UCSD-AML1 (cell line): ENCODE data around the gene COPS7A.
"Not testable (repeated sequence)": the region's sequence is repeated elsewhere in the genome, so short reads cannot be mapped to it uniquely, and the experiment has no call there.

Experiments used
- DNase-seq: peaks from one replicate; lab custom pipeline; 2025; ENCODE audit not compliant: unreplicated experiment; lab: John Stamatoyannopoulos, UW

The COPS7A gene

DNA sequence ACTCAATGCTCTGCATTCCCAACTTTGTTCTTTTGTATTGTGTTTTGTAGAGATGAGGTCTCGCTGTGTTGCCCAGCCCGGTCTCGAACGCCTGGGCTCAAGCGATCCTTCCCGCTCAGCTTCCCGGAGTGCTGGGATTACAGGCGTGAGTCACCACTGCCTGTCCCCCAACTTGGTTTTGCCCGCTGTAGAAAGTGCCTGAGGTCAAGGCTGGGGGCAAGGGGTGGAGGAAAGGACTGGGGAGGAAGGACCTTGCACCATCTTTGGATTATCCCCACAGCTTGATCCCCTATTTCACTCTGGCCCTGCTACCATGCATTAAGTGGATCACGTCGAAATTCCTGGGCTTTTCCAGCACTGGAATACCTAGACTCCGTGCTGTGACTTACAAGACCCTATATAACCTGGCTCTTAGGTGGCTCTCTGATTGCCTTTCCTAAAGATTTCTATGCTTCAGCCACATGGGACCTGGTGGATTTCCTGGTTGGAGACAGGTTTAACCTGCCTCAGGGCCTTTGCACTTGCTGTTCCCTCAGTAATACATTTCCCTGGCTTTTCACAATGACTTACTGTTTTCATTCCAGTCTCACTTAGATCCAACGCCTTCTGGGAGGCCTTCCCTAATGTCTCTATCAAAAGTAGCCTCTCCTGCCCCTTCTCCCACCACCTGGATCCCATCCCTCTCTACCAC, 22.6 kb upstream of the COPS7A start:
- no peak for DNase-seq

DNA sequence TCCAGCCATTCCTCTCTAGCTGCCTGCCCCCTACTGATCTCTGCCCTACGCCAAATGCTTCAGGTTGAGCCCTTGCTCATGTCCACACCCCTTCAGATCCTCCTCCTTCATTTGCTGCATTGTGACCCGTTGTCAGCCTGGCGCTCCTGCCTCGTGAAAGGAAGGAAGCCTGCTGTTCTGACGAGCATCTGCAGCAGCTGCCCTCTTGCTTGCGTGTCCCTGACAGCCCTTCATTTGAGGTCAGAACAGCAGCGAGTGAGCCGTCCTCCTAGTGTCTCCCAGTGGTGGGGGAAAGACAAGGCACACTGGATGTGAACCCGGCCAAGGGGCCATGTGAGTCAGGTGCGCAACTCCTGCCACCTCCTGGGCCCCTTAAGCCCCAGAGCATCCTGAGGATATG, 20.2 kb upstream of the COPS7A start:
- DNase-seq, result peak; percentile 54

GRCh38 chr12:6708351-6708750, 15.5 kb upstream of the COPS7A start:
- not testable (repeated sequence) for DNase-seq

GRCh38 chr12:6708960-6709394, 14.9 kb upstream of the COPS7A start:
- no peak for DNase-seq

GRCh38 chr12:6716031-6716873, 7.6 kb upstream of the COPS7A start:
- DNase-seq, result not testable (repeated sequence)

DNA sequence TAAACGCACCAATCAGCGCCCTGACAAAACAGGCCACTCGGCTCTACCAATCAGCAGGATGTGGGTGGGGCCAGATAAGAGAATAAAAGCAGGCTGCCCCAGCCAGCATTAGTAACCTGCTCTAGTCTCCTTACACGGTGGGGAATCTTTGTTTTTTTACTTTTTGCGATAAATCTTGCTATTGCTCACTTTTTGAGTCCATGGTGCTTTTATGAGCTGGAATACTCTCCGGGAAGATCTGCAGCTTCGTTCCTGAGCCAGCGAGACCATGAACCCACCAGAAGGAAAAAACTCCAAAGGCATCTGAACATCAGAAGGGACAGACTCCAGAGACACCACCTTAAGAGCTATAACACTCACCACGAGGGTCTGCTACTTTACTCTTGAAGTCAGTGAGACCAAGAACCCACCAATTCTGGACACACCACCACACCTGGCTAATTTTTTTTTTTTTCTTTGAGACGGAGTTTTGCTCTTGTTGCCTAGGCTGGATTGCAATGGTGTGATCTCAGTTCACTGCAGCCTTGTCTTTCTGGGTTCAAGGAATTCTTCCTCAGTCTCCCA, 6.9 kb upstream of the COPS7A start:
- DNase-seq, result no peak

- no peak for DNase-seq
Measured at GRCh38 chr12:6722863-6723262, 983 bp upstream of the COPS7A start.

DNA sequence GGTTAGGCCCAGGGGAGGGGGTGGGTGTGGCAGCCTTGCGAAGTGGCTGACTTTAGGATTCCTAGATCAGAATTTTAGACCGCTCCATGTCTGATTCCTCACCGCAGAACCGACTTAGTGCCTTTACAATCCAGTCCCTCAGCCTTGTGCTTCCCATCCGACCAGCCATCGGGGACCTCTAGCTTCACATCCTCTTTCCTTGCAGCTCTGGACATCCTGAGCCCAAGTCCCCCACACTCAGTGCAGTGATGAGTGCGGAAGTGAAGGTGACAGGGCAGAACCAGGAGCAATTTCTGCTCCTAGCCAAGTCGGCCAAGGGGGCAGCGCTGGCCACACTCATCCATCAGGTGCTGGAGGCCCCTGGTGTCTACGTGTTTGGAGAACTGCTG, 557 bp downstream of the COPS7A start:
- DNase-seq, result peak; percentile 71

- DNase-seq, result no peak
Measured at GRCh38 chr12:6725350-6725749, 1.5 kb downstream of the COPS7A start.

GRCh38 chr12:6729186-6729585, 5.3 kb downstream of the COPS7A start:
- no peak for DNase-seq

DNA sequence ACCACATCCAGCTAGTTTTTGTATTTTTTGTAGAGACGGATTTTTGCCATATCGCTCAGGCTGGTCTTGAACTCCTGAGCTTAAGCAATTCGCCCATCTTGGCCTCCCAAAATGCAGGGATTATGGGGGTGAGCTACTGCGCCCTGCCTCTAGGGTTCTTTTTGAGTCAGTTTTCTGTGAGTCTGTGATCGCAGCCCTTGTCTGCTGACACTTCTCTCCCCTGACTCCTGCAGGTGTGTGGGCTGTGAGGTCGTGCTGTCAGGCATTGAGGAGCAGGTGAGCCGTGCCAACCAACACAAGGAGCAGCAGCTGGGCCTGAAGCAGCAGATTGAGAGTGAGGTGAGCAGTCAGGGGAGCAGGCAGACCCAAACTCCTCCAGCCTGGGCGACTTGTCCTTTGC, 6.3 kb downstream of the COPS7A start:
- DNase-seq, result no peak

- DNase-seq, result no peak
Measured at GRCh38 chr12:6734506-6735387, 10.9 kb downstream of the COPS7A start.

GRCh38 chr12:6735448-6736191, 11.8 kb downstream of the COPS7A start:
- peak; percentile 60 for DNase-seq

DNA sequence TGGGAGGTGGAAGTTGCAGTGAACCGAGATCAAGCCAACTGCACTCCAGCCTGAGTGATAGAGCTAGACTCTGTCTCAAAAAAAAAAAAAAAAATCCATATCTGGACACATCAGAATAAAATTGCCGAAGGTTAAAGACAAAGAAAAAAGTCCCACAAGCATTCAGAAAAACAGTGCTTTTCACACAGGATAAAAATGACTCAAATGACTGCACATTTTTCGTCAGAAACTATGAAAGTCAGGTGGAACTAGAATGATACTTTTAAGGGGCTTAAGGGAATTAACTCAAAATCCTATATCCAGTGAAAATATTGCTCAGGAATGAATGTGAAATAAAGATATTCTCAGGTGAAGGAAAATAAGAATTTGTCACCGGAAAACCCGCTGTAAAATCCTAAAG, 12.9 kb downstream of the COPS7A start:
- no peak for DNase-seq

GRCh38 chr12:6742080-6742479, 18.2 kb downstream of the COPS7A start:
- not testable (repeated sequence) for DNase-seq

DNA sequence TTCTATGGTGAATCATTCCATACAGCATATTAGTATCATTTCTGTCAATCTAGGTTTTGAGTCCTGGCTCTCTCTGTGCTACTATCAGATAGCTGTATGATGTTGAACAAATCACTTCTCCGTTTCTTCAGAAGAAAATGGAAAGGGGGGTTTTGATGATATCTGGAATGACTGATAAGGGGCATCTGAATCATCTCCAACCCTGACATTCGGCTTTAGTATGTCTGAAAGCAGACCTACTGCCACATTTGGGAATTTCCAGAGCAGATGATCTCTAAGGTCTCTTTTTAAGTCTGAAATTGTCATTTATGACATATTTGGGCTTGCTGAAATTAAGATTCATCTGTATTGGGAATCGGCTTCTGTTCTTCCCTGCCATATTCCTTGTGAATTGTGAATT, 19.0 kb downstream of the COPS7A start:
- DNase-seq, result no peak

DNA sequence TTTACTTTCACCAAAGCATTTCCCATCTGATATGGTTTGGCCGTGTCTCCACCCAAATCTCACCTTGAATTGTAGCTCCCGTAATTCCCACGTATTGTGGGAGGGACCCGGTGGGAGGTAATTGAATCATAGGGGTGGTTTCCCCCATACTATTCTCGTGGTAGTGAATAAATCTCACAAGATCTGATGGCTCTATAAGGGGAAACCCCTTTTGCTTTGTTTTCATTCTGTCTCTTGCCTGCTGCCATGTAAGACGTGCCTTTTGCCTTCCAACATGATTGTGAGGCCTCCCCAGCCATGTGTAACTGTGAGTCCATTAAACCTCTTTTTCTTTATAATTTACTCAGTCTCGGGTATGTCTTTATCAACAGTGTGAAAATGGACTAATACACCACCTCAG, 19.5 kb downstream of the COPS7A start:
- DNase-seq, result not testable (repeated sequence)

DNA sequence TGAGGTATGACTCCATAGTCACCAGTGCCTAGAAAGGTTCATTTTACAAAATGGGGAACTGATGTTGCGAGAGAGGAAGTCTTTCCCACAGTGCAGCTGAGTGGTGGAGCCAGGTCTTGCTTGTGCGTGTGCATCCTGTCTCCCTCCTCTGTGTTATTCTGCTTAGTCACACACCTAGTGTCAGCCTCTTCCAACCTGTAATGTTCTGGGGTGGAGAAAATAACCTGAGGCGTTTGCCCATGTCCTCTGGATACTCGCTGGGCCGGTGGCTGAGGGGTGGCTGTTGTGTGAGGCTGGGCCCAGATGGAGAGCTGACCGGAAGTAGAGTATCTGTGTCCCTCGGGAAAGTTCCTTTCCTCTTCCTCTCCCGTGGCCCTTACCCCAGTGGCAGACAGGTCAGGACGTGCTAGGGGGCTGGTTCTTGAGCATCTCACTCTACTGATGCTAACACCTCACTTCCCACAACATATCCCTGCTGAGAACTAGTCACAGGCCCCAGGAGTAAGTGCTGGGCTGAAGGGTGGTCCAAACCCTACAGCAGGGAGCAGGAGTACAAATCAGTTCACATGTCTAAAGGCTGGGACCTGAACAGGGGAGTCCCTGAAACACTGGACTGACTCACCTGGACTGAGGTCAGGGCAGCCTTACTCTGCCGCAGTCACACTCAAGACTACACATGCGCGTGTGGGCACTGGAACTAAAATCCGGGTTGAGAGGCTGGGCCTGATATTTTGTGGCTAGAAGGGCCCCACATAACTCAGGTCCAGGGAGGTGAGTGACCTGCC, 22.1 kb downstream of the COPS7A start:
- peak; percentile 57 for DNase-seq

- no peak for DNase-seq
Measured at GRCh38 chr12:6747216-6747615, 23.4 kb downstream of the COPS7A start.

DNA sequence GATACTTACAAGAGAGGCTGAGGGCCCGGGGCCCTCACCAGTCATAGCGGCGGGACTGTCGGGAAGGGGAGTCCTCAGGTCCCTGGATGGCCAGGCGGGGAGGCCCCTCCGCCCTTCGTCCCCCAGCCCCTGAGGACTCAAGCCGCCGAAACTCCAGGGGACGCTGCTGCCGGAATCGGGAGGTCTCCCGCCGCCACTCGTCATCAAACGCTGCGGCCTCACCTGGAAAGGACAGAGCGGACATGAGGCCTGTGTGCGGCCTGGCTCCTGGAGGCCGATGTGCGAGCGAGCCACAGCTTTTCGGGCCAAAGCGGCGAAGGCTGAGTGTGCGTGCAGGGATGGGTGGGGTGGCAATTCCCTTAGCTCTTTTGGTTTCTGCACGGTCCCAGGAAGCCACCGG, 24.9 kb downstream of the COPS7A start:
- DNase-seq, result no peak
